Sigmoid colon (tissue), 7 donors: ENCODE data around the gene TRERF1. TPM values are rescaled to one million over a fixed set of nuclear protein-coding genes. Genes with fewer than 3 reads are reported as not detected.

Experiments used
- DNase-seq: peaks from one replicate; pipeline ENCODE4 v3.0.0-alpha.2; 2019
- H3K27ac ChIP-seq, 4 donors: fragments of 200-600 bp; sonication (generic); one replicate each; pipeline ENCODE4 v1.5.1; 2016 to 2019; ENCODE audit warnings: mild to moderate bottlenecking in 1 of 4
- H3K27me3 ChIP-seq, 3 donors: fragments of 200-600 bp; sonication (generic); one replicate each; pipeline ENCODE4 v1.5.1; 2019; ENCODE audit warnings: mild to moderate bottlenecking in 1 of 3
- H3K36me3 ChIP-seq, 4 donors: fragments of 200-600 bp; sonication (generic); one replicate each; pipeline ENCODE4 v1.5.1; 2016 to 2019
- H3K4me1 ChIP-seq, 4 donors: fragments of 200-600 bp; sonication (generic); one replicate each; pipeline ENCODE4 v1.5.1; 2017 to 2019
- H3K4me3 ChIP-seq, 4 donors: fragments of 200-600 bp; sonication (generic); one replicate each; pipeline ENCODE4 v1.5.1; 2017 to 2019; ENCODE audit warnings: mild to moderate bottlenecking in 2 of 4, moderate library complexity in 1 of 4
- H3K9me3 ChIP-seq, 4 donors: fragments of 200-600 bp in 3 of 4; sonication (generic) in 3 of 4; one replicate each; pipeline versions ENCODE4 v1.5.1 to v1.6.1; 2013 to 2019
- EP300 ChIP-seq, 4 donors: sonication (generic); formaldehyde crosslinking; IDR thresholded peaks; one replicate each; pipeline ENCODE4 v1.6.1; 2017; ENCODE audit warnings: antibody characterized with exemption in 4 of 4
- POLR2A ChIP-seq, 2 donors: fragments of 450-650 bp; IDR thresholded peaks; one replicate each; pipeline ENCODE4 v1.6.1; 2016; ENCODE audit warnings: antibody characterized with exemption in 2 of 2, mild to moderate bottlenecking in 2 of 2, moderate library complexity in 2 of 2
- POLR2AphosphoS5 ChIP-seq, 4 donors: sonication (generic); formaldehyde crosslinking; IDR thresholded peaks; one replicate each; pipeline ENCODE4 v1.6.1; 2017; ENCODE audit warnings: antibody characterized with exemption in 4 of 4
- WGBS, 2 donors: extraction: QIAGEN DNeasy Blood & Tissue Kit; methylation state at CpG; one replicate each; pipeline ENCODE4 v1.1.7; 2013; 5-methylcytosine and 5-hydroxymethylcytosine counted together
- intact Hi-C: fragments of 100-400 bp; cut with DNase I; formaldehyde crosslinking; loops from one replicate; pipeline ENCODE4 v1.15.1; 2023
- polyA plus RNA-seq, 3 donors: library from polyadenylated mRNA; stranded (reverse); fragments of 200-250 nt; gene quantifications; one replicate each; pipeline ENCODE4 v1.2.3, GENCODE V29; 2013
- total RNA-seq, 4 donors: library from RNA; depleted of rRNA; stranded (reverse); fragments of >200 nt; gene quantifications; one replicate each; pipeline ENCODE4 v1.1.0, GENCODE V29; 2016
- TF ChIP-seq, protein P1 (sequence below), 4 experiments: fragments of 450-650 bp in 3 of 4; fragments of 200-600 bp in 1 of 4; IDR thresholded peaks; one replicate each; pipeline ENCODE4 v1.5.1; 2016 to 2019; ENCODE audit warnings: antibody characterized with exemption in 4 of 4, mild to moderate bottlenecking in 3 of 4, moderate library complexity in 2 of 4
- donor health status: healthy with polysubstance abuse.
- donor health status: Bipolar disorder and iron deficiency.
- donor health status: healthy.

Gene TRERF1
- total and polyA plus RNA-seq, 7 donors: 0.46 to 10.5 (median 4.6) TPM

DNA sequence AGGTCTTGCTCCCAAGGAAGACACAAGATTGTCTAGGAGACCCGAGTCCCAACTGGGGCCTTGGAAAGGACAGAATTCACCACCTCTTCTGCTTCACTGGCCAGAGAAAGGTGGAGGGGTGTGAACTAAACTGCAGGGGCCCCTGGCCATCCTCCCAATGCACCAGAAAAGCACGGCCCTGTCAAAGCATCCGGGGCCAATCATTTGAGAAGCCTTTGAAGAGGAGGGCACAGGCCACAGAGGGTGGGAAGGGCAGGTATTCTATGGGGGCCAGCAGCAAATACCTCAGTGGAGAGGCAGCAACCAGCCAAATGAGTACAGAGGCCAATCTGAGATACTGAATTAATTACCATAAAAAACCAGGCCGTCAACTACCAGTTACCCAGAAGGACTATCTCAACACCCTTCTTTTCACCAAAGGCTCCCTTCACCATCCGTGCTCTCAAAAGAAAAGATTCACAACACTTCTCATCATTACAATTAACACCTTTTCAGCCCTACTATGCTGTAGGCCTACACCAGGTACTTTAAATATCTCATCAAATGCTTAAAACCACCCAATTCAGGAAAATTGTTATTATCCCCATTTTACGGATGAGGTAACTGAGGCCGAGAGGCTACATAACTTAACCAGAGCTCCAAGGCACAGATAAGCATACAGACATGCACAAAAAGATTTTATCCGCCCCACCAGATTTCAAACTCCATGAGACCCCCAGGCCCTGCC lies 50.7 kb downstream of the TRERF1 start:
- TF ChIP-seq POLR2A (IDR thresholded peaks at IDR 0.05) (no peak), POLR2AphosphoS5 (IDR thresholded peaks at IDR 0.05) (no peak), EP300 (IDR thresholded peaks at IDR 0.05) (no peak)
- TF ChIP-seq, protein P1, sequence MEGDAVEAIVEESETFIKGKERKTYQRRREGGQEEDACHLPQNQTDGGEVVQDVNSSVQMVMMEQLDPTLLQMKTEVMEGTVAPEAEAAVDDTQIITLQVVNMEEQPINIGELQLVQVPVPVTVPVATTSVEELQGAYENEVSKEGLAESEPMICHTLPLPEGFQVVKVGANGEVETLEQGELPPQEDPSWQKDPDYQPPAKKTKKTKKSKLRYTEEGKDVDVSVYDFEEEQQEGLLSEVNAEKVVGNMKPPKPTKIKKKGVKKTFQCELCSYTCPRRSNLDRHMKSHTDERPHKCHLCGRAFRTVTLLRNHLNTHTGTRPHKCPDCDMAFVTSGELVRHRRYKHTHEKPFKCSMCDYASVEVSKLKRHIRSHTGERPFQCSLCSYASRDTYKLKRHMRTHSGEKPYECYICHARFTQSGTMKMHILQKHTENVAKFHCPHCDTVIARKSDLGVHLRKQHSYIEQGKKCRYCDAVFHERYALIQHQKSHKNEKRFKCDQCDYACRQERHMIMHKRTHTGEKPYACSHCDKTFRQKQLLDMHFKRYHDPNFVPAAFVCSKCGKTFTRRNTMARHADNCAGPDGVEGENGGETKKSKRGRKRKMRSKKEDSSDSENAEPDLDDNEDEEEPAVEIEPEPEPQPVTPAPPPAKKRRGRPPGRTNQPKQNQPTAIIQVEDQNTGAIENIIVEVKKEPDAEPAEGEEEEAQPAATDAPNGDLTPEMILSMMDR (IDR thresholded peaks at IDR 0.05): no peak
- WGBS, 2 donors: 90 to 92% methylated on average over 8 of the region's 8 CpGs
- DNase-seq: no peak

DNA sequence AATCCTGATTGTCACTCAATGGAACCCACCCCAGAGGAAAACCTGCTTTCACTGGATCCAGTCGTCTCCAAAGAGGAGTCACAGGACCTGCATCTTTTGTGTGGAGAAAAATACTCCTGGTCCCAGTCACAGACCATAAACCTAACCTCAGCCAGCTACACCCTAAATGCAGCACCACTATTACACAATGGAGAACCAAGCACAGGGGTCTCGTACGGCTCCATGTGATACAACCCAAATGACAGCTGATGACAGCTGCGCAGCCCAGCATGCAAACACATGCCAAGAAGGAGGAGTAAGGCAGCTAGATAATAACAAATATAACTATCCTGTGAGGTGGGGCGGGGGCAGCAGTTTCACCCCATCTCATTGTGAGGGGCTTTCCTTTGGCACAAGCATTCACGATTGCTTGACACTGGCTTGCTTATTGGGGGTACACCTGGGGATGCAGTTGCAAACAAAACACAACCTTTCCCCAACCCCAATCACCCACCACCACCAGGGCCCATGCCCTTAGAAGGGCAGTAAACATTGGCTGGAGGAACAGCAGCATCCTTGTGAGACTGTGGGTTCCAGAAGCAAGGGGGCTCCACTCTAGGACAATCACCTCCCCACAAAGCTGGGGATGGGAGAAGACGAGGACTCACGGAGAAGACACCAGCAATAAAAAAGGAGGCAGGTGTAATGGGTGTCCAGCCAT lies 51.5 kb downstream of the TRERF1 start:
- no peaks in the 10 kb centered on the region for H3K27me3 ChIP-seq
- no peak for DNase-seq
- no peaks in the 10 kb centered on the region for H3K36me3 ChIP-seq
- TF ChIP-seq POLR2A (IDR thresholded peaks at IDR 0.05) (no peak), POLR2AphosphoS5 (IDR thresholded peaks at IDR 0.05) (no peak), EP300 (IDR thresholded peaks at IDR 0.05) (no peak)
- TF ChIP-seq, protein P1 (IDR thresholded peaks at IDR 0.05): no peak
- peaks cover 0 to 4% (median 2%) of the 10 kb centered on the region in 4 donors for H3K4me1 ChIP-seq
- 88 to 89% methylated on average over 8 of the region's 8 CpGs for WGBS, 2 donors
- no peak overlapping the region for H3K27ac ChIP-seq
- H3K9me3 ChIP-seq: no peaks in the 10 kb centered on the region
- H3K4me3 ChIP-seq: no peak overlapping the region
- intact Hi-C loops: no loop called here

More for the DNA sequence above, 50.7 kb downstream of the TRERF1 start:
- Histone ChIP-seq H3K36me3 (no peaks in the 10 kb centered on the region), H3K9me3 (no peaks in the 10 kb centered on the region), H3K27ac (no peak overlapping the region), H3K4me3 (no peak overlapping the region), H3K27me3 (no peaks in the 10 kb centered on the region), H3K4me1 (peaks cover 0 to 4% (median 2%) of the 10 kb centered on the region in 4 donors)
- intact Hi-C loops: no loop called here

DNA sequence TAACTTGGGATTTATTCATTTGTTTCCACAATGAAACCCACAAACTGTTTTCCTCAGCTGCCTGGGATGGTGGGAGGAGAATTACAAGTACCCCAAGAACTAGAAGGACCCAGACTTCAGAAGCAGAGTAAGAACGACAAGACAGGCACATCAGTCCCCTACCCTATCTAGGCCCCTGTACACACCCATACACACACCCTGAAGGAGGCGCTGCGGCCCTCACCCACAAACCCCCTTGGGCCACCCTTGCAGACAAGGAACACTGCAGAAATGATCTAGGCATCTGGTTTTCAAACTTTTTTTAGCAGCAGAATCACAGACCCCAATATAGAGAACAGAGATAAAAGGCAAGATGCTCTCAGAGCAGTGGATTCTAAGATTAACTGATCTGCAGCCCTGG lies 55.0 kb downstream of the TRERF1 start:
- Histone ChIP-seq H3K4me1 (no peaks in the 10 kb centered on the region), H3K36me3 (no peaks in the 10 kb centered on the region), H3K9me3 (no peaks in the 10 kb centered on the region), H3K27me3 (no peaks in the 10 kb centered on the region), H3K27ac (no peak overlapping the region), H3K4me3 (no peak overlapping the region)
- intact Hi-C loops: no loop called here
- no peak for TF ChIP-seq POLR2A (IDR thresholded peaks at IDR 0.05)
- TF ChIP-seq EP300 (IDR thresholded peaks at IDR 0.05): no peak
- no peak for TF ChIP-seq POLR2AphosphoS5 (IDR thresholded peaks at IDR 0.05)
- TF ChIP-seq, protein P1 (IDR thresholded peaks at IDR 0.05): no peak
- DNase-seq: no peak
- WGBS, 2 donors: 84 to 95% methylated on average over 3 of the region's 3 CpGs

DNA sequence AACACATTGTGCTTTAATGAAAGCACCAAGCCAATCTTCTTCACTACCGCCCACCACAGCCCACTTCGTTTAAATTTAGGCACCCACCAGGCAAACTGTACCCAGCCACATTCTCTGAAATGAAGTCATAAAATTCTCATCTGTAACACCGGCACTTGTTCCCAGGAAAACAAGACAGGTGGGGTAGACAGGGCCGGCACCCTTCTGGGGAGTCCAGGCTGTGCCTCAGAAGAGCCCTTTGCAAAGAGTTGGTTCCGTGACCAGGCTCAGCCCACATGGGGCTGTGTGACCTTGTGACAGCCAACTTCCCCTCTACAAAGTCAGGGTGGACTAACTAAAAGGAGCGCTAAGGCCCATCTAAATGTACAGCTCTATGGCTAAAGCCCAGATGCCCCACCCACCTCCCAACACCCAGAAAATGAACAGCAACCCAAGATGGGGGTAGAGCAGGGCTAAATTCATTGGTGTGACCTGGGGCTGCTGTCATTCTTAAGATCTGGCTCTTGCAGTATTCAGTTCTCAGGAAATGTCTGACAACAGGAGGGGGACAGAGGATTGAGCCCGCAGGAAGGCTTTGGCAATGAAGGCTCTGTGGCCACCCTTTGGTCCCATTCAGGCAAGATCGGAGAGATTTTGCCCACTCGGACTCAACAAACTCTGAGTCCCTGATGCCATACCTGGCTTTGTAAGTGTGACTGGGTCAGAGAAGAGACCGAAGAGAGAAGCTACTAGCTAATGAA lies 56.7 kb downstream of the TRERF1 start:
- no peaks in the 10 kb centered on the region for H3K4me1 ChIP-seq
- H3K9me3 ChIP-seq: no peaks in the 10 kb centered on the region
- TF ChIP-seq POLR2A (IDR thresholded peaks at IDR 0.05) (no peak), POLR2AphosphoS5 (IDR thresholded peaks at IDR 0.05) (no peak), EP300 (IDR thresholded peaks at IDR 0.05) (no peak)
- TF ChIP-seq, protein P1 (IDR thresholded peaks at IDR 0.05): no peak
- no peak overlapping the region for H3K4me3 ChIP-seq
- H3K27me3 ChIP-seq: no peaks in the 10 kb centered on the region
- H3K36me3 ChIP-seq: no peaks in the 10 kb centered on the region
- H3K27ac ChIP-seq: no peak overlapping the region
- intact Hi-C loops: no loop called here
- WGBS, 2 donors: 85 to 92% methylated on average over 10 of the region's 10 CpGs
- no peak for DNase-seq
